Stimulated activated CD4-positive, alpha-beta T cell treated with anti-CD3 and anti-CD28 coated beads, Interleukin-4, amount 100 ng/mL, for 1 hour (primary cell): ENCODE results near the gene PTPN11.
"Not testable (repeated sequence)": the region's sequence is repeated elsewhere in the genome, so short reads cannot be mapped to it uniquely, and the experiment has no call there.

Experiments
- DNase-seq: peaks from one replicate; pipeline ENCODE4 v3.0.0-alpha.2; 2020

Gene PTPN11

DNA sequence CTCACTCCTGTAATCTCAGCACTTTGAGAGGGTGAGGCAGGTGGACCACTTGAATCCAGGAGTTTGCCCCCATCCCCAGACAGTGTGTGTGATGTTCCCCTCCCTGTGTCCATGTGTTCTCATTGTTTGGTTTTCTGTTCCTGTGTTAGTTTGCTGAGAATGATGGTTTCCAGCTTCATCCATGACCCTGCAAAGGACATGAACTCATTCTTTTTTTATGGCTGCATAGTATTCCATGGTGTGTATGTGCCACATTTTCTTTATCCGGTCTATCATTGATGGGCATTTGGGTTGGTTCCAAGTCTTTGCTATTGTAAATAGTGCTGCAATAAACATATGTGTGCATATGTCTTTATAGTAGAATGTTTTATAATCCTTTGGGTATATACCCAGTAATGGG, 38.4 kb downstream of the PTPN11 start:
- DNase-seq: not testable (repeated sequence)

DNA sequence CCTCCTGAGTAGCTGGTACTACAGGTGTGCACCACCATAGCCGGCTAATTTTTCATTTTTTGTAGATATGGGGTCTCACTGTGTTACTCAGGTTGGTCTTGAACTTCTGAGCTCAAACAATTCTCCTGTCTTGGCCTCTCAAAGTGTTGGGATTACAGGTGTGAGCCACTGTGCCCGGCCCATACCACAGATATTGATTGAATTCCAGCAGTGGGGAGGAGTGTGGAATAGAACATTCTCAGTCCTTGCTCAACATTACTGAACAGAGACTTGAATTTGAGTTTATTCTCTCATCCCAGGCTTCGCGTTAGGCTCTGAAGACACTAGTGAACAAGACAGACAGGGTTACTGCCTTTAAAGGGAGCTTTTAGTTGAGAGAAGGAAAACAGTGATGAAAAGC, 39.6 kb downstream of the PTPN11 start:
- DNase-seq: no peak

DNA sequence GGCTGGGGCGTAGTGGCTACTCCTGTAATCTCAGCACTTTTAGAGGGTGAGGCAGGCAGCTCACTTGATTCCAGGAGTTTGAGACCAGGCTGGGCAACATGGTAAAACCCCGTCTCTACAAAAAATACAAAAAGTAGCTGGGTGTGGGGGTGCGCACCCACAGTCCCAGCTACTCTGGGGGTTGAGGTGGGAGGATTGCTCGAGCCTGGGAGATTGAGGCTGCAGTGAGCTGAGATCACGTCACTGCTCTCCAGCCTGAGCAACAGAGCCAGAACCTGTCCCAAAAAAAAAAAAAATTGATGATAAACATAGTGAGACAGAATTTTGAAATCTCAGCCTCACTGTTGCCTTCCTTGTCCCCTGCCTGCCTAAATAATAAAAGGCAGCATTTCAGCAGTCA, 40.0 kb downstream of the PTPN11 start:
- DNase-seq: no peak

DNA sequence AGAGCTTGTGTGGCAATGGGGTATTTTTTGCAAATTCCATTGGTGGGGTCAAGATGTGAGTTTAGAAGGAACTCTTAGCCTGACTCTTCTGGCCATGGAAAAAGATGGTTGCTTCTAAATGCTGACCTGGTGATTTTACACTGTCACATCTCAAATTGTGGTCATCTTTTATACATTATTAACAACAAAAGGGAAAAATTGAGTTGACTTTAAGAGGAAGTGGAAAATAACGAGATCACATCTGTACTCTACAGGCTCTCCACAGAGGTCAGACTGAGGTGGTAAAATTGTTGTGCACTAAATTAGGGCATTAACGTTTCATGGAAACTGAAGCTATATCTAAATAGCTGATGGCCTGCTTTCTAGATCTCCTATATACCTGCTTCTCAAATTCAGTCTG, 44.7 kb downstream of the PTPN11 start:
- no peak for DNase-seq

DNA sequence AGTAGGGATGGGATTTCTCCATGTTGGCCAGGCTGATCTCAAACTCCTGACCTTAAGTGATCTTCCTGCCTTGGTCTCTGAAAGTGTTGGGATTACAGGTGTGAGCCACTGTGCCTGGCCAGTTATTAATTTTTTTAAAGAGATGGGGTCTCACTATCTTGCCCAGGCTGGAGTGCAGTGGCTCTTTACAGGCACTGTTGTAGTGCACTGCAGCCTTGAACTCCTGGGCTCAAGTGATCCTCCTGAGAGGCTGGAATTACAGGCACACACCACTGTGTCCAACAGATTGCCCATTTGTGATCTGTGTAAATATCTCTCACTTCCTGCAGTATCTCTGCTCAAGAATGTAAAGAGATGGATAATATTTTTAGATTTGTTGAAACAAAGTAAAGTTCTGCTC, 45.9 kb downstream of the PTPN11 start:
- DNase-seq: no peak

DNA sequence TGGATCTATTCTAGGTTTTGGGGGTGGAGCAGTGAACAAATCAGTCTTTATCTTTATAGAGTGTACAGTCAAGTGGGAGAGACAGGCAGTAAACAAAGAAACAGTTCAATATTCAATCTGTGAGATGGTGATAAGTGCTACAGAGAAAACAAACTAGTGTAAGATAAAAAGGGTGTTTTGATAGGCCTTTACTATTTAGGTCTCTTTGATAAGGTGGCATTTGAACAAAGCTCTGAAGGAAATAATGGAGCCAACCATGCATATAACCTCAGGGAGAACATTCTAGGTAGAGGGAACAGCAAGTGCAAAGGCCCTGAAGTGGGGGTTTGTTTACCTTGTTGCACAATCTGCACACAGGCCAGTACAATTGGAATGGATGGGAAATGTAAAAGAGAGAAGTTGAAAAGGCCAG, 47.3 kb downstream of the PTPN11 start:
- DNase-seq: no peak

DNA sequence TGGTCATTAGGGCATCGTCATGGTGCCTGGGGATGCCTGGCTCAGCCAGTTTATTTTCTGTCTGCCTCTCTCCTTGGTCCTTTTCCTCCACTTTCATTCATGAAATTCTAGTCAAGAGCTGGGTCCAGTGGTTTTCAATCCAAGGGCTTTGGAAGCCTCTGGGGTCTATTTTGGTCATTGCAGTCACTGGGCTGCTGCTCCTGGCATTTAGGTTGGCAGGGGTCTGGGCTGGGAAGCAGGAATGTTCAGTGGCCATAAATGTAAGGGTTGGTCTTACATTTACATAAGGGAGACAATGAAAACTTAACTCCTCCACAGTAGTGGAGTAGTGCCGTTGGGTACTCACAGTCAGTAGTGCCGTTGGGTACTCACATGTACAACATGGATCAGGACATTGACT, 48.1 kb downstream of the PTPN11 start:
- no peak for DNase-seq

DNA sequence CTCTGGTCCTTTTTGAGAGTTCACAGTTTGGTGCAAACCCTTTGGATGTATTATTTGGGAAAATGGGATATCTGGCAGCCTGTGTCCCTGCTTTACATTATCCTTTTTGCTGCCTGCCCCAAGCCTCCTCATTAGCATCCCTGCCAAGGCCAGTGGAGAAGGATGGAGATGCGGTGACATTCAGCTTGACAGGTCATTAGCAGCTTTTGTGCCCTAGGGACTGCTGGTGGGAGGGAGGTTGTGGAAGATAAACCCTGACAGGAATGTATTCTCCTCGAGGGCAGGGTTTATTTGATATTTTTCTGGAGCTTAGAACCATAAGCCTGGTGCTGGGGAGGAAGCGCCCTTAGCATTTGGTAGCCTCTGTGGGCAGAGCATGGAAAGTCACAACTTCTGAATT, 49.3 kb downstream of the PTPN11 start:
- no peak for DNase-seq

DNA sequence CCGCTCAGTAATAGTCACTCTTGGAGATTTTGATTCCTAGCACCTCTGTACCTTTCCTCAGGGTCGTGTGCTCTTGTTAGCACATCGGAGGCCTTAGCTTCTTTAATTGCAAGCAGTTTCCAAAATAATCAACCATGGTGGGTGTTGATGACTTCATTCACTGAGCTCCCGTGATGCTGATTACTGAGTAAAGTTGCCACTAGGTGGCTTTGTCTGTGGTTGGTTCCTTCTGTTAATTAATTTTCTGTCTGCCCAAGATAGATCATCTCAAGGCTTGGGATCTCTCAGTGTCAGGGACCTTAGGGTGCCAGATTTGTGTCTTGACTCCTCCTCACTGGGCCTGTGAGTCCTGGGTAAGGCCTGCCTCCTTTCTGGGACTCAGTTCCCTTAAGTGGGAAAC, 54.3 kb downstream of the PTPN11 start:
- no peak for DNase-seq

DNA sequence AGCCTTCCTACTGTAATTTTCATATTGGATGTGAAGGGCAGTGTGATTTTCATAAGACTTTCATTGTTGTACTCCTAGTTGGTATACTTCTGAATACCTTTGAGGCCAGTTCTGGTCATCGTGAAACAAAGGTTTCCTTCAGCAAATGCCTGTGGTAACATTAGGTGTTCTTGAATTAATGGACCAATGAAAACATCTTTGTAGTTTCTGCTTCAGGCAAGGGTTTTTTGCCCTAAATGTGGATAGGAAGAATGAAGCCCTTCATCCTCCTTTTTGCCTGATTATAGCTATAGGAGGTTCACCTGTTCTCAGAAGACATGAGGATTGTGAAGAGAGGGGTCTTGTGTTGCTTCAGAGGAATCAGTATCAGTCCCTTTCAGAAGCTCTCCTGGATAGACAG, 60.7 kb downstream of the PTPN11 start:
- DNase-seq: no peak

DNA sequence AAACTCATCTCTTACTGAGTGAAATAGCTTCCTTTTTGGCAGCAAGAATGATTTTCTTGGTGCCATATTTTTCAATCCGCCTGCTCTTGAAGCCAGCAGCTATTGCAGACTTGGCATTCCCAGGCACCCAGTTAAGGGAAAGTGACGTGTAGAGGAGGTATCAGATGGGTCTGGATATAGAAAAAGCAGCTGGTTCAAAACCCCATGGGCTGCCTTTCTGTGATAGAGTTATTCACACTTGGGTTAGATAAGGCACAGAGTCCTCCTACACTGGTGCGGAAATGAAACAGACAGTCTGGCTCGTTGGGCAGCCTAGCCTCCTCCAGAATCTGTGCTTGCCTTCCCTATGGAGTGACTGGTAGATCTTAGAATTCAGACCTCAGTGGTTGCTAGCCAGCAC, 62.2 kb downstream of the PTPN11 start:
- DNase-seq: no peak

DNA sequence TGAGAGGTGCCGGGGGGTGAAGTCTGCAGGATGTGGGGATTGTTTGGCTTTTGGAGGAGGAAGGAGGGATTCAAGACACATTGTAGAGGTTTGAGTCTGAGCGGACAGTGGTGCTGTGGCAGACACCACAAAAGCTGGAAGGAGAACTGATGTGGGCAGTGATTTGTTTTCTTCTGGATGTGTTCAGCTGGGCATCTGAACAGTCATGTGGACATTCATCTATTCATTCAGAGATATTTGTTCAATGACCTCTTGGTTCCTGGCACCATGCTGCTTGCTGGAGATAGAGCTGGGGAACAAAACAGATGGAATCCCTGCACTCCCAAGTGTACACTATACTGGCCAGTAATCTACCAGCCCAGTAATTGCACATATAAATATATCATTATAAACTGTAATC, 64.0 kb downstream of the PTPN11 start:
- DNase-seq: no peak

DNA sequence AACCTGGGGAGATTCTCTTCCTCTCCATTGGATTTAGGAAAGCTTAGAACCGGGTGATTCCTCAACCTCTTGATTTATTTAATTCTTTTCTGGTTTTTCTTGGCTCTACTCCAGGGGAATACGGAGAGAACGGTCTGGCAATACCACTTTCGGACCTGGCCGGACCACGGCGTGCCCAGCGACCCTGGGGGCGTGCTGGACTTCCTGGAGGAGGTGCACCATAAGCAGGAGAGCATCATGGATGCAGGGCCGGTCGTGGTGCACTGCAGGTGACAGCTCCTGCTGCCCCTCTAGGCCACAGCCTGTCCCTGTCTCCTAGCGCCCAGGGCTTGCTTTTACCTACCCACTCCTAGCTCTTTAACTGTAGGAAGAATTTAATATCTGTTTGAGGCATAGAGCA, 67.6 kb downstream of the PTPN11 start:
- no peak for DNase-seq

DNA sequence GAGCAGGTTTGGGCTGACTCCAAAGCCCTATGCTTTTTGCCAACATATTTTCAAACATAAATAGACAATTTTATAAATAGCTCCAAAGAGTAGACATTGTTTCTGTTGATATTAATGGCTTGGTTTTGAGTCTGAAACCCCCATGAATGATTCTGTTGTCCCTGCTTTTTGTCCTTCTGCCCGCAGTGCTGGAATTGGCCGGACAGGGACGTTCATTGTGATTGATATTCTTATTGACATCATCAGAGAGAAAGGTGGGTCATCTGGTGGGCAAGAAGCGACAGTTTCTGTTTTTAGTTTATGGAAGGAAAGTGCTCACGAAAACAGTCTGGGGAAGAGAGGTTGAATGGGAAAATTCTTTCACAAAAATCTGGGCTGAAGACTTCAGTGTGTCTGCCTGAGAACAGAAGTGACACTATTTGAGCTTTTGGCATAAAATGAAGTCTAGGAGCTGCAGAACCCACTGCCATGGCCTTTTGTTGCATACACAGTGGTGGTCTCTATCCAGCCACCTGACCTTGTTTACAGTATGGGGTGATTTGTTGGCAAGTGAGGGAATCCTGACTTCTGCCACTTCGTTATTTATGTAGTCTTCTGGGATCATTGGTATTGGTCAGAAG, 69.6 kb downstream of the PTPN11 start:
- no peak for DNase-seq

DNA sequence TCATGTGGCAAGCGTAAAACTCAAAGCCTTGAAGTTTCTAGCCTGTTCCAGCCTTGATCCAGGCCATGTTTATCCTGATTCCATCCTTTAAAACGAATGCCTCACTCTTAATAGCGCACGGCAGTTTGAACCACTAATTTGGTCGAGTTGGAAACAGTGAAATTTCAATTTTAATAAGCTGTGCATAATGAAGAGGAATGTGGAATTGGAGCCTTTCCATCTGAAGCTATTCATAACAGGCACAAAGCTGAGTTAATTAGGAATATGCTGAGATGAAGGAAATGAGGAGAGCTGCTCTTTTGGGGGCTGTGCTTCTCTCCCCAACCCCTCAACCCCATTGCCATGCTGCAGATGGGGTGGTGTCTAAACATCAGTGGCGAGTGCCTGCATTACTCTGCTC, 70.7 kb downstream of the PTPN11 start:
- no peak for DNase-seq

DNA sequence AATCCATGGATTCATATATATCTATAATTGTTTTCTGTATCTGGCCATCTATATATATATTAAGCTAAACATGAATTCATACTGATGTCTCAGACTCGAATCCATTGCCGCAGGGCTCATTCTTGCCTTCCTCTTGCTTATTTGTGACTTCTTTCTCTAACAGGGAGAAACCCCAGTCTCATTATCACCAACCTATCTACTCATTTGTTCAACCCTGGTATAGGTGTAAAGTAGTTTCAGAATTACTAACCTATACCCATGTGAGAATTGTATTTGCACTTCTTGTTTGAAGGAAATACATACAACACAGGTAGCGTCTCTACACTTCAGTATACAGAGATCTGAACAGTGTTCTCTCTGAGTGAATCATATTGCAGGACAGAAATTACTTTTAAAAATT, 77.7 kb downstream of the PTPN11 start:
- DNase-seq: no peak

DNA sequence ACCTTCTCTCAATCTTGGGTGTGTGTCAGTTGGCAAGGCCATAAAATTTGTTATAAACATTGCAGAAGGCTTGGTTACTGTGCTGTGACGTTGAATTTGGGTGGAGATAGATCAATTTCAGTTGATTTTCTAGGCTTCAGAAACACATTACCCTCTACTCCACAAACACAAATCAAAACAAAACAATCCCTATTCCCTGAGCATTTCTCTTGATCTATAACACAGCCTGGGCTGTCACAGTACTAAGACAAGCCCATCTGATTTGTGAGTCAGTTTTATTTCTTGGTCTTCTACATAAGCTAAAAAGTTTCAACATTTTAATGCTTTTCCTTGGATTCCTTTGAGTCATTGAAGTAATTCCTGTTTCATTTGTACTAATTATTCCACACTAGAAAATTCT, 79.8 kb downstream of the PTPN11 start:
- no peak for DNase-seq

DNA sequence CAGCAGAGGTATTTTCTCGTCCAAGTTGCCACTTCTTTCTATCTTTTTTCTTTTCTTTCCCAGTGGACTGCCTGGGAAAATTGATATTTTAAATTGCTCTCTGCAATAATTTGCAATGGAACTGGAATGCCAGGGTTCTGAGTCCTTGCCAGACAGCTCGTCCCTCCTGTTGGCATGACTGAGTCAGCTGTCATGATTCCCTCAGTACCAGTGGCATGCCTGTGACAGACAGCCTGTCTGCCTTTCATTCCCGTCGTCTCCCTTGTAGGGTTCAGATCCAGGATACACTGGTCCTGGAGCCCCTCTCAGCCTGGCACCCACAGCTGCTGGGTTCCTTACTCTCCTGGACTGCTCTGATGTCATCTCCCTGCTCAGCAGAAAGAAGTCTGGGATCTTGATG, 84.8 kb downstream of the PTPN11 start:
- no peak for DNase-seq

DNA sequence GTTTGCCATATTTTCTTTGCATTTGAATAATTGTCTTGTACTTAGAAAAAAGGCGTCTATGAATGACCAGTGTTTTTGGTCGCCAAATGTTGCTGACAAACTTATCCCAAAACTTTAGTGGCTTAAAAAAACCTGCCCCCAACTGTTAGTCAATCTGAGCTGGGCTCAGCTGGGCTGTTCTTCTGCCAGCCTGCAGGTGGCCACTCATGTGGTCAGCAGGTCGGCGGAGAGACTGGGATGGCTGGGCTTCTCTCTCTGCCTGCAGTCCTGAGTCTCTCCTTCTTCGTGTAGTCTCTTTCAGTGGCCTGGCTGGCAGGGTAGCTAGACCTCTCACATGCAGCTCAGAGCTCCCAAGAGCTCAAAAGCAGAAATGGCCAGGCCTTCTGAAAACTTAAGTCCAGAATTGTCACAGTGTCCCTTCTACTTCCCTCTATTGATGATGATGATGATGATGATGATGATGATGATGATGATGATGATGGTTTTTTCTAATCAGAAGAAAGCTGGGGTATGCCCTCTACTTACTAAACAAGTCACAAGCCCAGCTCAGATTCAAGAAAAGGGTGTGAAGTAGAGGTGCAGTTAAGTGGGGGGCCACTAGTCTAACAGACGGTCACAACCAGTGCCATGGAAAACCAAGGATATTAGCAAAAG, 87.9 kb downstream of the PTPN11 start:
- DNase-seq: no peak

DNA sequence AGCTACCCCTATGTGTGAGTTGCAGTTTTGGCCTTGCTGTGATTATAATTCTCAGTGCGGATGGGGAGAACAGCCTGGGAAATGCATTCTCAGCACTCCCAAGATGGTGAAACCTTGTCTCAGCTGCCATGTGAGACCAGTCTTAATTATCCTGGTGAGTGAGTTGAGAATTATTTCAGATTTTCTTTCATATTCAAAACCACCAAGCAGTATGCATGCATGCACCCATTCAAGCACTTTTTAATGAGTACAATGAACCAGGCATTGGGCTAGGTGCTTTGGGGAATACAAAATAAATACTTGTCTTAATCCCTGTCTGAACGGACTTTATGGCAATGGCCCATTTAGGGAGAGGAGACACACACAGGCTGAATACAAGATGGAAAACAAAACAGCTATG, 94.7 kb downstream of the PTPN11 start:
- no peak for DNase-seq

DNA sequence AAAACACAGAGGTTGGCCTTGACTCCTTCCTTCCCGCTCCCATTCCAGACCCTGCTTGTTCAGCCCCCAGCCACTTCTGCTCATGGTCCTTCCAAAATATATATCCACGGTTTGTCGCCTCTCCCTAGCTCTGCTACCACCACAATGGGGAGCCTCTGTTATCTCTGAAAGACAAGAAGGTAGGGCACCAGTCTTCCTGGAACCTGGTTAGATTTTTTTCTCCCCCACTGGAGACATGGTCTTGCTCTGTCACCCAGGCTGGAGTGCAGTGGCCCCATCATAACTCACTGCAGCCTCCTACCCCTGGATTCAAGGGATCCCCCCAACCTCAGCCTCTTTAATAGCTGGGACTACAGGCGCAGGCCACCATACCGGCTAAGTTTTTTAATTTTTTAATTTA, 95.7 kb downstream of the PTPN11 start:
- no peak for DNase-seq

DNA sequence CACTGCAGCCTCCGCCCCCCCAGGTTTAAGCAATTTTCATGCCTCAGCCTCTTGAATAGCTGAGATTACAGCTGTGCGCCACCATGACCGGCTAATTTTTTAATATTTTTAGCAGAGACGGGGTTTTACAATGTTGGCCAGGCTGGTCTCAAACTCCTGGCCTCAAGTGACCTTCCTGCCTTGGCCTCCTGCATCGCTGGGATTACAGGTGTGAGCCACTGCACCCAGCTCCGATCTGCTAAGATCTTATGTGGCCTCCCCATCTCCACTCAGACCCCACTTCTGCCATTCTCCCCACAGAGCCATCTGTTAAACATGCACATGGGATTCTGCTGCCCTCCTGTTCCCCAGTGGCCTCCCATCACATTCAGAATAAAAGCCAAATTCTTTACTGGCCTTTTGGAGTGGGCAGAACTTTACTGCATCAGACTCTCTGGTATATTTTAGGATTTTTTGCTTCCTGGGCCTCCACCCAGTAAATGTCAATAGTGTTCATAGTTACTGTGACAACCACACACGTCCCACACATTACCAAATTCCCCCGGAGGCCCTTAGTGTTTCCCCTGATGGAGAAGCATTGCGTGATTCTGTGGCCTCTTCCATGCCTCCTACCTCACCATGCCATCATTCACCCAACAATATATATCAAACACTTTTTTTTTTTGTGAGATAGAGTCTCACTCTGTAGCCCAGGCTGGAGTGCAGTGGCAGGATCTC, 96.3 kb downstream of the PTPN11 start:
- no peak for DNase-seq

DNA sequence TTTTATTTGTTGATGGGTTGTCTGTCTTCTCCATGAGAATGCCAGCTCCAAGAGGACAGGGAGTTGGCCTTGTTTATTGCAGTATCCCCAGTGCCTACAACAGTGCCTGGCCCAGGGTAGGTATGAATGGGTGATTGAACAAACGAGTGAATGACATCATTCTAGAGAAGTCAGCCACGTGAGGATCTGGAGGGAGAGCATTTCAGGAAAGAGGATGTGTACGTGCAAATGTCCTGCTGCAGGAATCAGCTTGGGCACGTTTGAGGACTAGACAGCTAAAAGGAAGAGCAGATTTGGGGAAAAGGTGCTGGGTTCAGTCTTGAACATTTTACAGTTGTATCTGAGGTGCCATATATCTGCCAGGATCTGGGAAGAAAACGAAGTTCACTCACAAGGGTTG, 97.1 kb downstream of the PTPN11 start:
- DNase-seq: no peak

DNA sequence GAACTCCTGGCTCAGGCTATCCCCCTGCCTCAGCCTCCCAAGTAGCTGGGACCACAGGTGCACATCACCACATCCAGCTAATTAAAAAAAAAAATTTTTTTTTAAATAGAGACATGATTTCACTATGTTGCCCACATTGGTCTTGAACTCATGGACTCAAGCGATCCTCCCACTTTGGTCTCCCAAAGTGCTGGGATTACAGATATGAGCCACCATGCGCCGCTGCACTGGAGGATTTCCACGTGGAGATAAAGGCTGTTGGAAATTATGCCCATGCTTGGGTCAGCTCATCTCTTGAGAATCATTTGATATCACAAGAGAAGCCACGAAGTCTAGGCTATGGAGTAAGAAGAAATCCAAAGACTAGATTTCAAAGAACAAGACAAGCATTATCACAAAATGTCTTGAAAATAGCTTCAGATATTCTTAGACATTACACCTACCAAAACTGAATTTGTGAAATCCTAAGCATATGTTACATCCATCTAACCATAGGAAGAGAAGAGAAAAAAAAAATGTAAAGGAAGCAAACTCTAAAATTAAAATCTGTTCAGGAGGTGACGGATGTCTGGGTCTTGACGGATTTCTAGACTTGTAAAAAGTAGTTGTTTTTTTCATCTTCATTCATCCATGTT, 99.1 kb downstream of the PTPN11 start:
- DNase-seq: no peak
